Urinary bladder (tissue), 4 donors: ENCODE measurements around the gene DPF1. TPM values are rescaled to one million over a fixed set of nuclear protein-coding genes. Genes with fewer than 3 reads are reported as not detected.
"Not testable (repeated sequence)": the region's sequence is repeated elsewhere in the genome, so short reads cannot be mapped to it uniquely, and the experiment has no call there.

Experiments
- DNase-seq: peaks from one replicate; pipeline ENCODE4 v3.0.0-alpha.2; 2015; ENCODE audit errors: extremely low spot score
- H3K27ac ChIP-seq: one replicate; pipeline ENCODE4 v1.5.1; 2013; ENCODE audit warnings: low read depth, mild to moderate bottlenecking, moderate library complexity
- H3K36me3 ChIP-seq: one replicate; pipeline ENCODE4 v1.6.1; 2013; ENCODE audit warnings: mild to moderate bottlenecking, moderate library complexity; ENCODE audit not compliant: insufficient read depth
- H3K4me1 ChIP-seq: one replicate; pipeline ENCODE4 v1.6.1; 2013; ENCODE audit warnings: mild to moderate bottlenecking, moderate library complexity; ENCODE audit not compliant: insufficient read depth
- H3K4me3 ChIP-seq: one replicate; pipeline ENCODE4 v1.5.1; 2013; ENCODE audit warnings: low read depth, low read length
- WGBS: extraction: QIAGEN DNeasy Blood & Tissue Kit; methylation state at CpG from one replicate; pipeline ENCODE4 v1.1.7; 2013; 5-methylcytosine and 5-hydroxymethylcytosine counted together
- polyA plus RNA-seq: library from polyadenylated mRNA; stranded (reverse); fragments of 200-250 nt; gene quantifications from one replicate; pipeline ENCODE4 v1.2.3, GENCODE V29; 2013
- total RNA-seq: library from RNA; depleted of rRNA; stranded (reverse); fragments of >200 nt; gene quantifications from one replicate; pipeline ENCODE4 v1.2.3, GENCODE V29; 2014
- donor health status: healthy with polysubstance abuse.
- donor health status: healthy.

The DPF1 gene
- total and polyA plus RNA-seq, 2 donors: 0.24 to 1.1 TPM

DNA sequence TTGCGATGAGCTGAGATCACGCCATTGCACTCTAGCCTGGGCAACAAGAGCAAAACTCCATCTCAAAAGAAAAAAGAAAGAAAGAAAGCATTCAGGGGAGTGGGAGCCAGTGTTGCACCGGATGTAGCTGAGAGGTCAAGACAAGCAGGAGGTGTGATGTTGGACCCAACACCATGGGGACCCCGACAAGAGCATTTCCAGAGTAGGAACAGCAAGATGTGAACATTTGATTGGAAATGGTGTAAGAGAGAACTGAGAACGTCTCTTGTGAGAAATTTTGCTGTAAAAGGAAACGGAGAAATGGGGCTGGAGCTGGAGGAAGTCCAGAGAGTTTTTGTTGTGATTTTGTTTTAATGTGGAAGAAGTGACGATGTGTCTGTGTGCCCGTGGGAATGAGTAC lies 15.8 kb upstream of the DPF1 start:
- no peak overlapping the region for H3K4me3 ChIP-seq
- 56% methylated on average over 8 of the region's 8 CpGs for WGBS
- no peaks in the 10 kb centered on the region for H3K36me3 ChIP-seq
- no peak for DNase-seq
- no peaks in the 10 kb centered on the region for H3K4me1 ChIP-seq
- no peak overlapping the region for H3K27ac ChIP-seq

DNA sequence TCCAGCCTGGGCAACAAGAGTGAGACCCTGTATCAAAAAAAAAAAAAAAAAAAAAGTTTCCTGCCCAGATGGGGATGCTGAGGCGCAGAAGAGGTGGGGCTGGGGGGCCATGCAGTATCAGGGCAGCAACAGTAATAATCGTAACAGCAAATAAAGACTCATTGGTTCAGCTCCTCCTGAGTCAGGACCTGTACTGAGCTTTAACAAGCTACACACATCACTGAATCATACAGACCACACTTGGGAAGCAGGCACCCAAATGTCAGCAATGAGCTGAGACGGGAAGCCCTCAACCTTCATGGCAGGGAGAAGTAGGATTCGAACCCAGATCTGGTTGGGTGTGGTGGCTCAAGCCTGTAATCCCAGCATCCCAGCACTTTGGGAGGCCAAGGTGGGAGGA lies 10.6 kb upstream of the DPF1 start:
- WGBS: 79% methylated on average over 4 of the region's 4 CpGs
- no peak overlapping the region for H3K27ac ChIP-seq
- H3K36me3 ChIP-seq: no peaks in the 10 kb centered on the region
- no peak for DNase-seq
- H3K4me1 ChIP-seq: no peaks in the 10 kb centered on the region
- no peak overlapping the region for H3K4me3 ChIP-seq

DNA sequence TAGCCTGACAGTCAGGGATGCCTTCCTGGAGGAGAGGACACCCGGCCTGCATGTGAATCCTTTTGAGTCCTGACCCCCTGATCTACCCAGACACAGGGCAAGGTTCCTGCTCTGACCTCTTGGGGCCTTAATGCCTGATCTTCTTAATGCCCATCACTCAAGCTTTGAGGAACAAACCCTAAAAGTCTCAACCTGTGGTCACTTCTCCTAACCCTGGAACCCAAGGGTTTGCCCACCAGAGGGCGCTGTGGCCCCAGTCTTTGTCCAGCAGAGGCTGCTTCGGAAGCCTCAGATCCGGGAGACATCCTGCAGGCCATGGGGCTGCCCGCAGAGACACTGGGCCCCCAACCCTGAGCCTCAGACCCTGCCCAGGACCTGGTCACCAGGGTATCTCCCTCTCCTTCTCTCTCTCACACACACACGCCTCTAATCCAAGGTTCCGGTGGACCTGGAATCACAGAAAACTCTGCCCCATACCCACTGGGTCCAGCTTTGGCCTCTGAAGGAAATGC lies 9.8 kb upstream of the DPF1 start:
- Histone ChIP-seq H3K4me1 (peaks cover 2% of the 10 kb centered on the region), H3K4me3 (no peak overlapping the region), H3K36me3 (no peaks in the 10 kb centered on the region), H3K27ac (no peak overlapping the region)
- WGBS: 19% methylated on average over 7 of the region's 7 CpGs
- DNase-seq: no peak

DNA sequence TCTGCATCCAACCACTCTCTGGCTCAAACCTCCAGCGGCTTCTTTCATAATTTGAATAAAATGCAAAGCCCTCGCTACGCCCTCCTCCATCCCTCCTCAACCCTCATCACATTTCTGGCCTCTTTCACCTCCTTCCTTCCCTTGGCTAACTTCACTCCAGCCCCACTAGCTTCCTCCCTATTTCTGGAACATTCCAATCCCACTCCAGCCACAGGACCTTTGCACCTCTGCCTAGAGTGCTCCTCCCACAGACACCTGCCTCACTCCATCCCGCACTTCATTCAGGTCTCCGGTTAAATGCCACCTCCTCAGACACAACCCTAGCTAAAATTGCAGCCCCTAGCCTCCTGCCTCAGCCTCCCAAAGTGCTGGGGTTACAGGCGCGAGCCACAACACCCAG lies 7.9 kb upstream of the DPF1 start:
- WGBS: 92% methylated on average over 7 of the region's 7 CpGs
- H3K27ac ChIP-seq: no peak overlapping the region
- peaks cover 3% of the 10 kb centered on the region for H3K4me1 ChIP-seq
- no peaks in the 10 kb centered on the region for H3K36me3 ChIP-seq
- H3K4me3 ChIP-seq: no peak overlapping the region
- DNase-seq: no peak

DNA sequence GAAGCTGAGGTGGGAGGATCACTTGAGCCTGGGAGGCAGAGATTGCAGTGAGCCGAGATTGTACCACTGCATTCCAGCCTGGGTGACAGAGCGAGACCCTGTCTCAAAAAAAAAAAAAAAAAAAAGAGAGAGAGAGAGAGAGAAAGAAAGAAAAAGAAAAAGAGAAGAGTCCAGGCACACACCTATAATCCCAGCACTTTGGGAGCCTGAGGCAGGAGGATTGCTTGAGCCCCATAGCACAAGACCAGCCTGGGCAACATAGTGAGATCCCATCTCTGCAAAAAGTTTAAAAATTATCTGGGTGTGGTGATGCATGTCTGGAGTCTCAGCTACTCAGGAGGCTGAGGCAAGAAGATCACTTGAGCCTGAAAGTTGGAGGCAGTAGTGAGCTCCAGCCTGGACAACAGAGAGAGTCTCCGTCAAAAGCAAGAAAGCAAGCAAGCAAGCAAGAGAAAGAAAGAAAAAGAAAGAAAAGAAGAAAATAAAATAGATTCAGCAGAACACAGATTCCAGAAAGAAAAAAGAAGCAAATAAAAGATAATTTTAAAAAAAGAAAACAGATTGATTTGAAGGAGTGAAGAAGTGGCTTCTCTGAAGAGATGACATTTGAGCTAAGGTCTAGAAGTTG lies 6.6 kb upstream of the DPF1 start:
- not testable (repeated sequence) for H3K27ac ChIP-seq, H3K4me3 ChIP-seq, DNase-seq, H3K36me3 ChIP-seq, H3K4me1 ChIP-seq
- 76% methylated on average over 3 of the region's 3 CpGs for WGBS

DNA sequence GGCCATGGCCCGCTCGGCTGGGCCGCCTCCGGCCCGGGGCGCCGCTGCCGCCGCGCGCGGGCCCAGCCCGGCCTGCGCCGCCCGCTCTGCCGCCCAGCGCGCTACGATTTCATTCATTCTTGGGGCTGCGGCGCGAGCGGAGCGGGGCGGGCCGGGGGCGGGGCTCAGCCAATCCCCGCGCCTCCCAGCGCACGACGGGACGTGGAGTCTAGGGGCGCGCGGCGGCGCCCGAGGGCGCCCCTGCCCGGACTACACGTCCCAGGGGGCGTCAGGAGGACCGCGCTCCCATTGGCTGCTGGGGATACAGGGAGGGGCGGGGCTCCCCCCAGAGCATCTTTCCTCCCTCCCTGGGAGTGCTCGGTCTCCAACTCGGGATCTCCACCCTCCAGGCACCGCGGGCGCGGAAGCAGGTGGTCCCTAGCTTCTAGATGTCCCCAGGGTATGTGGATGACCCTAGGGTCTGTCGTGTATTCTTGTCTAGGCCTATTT lies 5.6 kb upstream of the DPF1 start:
- Histone ChIP-seq H3K4me3 (peak overlapping the region; percentile 16), H3K27ac (no peak overlapping the region), H3K4me1 (peaks cover 3% of the 10 kb centered on the region), H3K36me3 (no peaks in the 10 kb centered on the region)
- WGBS: under 1% methylated on average over 53 of the region's 54 CpGs
- DNase-seq: no peak

DNA sequence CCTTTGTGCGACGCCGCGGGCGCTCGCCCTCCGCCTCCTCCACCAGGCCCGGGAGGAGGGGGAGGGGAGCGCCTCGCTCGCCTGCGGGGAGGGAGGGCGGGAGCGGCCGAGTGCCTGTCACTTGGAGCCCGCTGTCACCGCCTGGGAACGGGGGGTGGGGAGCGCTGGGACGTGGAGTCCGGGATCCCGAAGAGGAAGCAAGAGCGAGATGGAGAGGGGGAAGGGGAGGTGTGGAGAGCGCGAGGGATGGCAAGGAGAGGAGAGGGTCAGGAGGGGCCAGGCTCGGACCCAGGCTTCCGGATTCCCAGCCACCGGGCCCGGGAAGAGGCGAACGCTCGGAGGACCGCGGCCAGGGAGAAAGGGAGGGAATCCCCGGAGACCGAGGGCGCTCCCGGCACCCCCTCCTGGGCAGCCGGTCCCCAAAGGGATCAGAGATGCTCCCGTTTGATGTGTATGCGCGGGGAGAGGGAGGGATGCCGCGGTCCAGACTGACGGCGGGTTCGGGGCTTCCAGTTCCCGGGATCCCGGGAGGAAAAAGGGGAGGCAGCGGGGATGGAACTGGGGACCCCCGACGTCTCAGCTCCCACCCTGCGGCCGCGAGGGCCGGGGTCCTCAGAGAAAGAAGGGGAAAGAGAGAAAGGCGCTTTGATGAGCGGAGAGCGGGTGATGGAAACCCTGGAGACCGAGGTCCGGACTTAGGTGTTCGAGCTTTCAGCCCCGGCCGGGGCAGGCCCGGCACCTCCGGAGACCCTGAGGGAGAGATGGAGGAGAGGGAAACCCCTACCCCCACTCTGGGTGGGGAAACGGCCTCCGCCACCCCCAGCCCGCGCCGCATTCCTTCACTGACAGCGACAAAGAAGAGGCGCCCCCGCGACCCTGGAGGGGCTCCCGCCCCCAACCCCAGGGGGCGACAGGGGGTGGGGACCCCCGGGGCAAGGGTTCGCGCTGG lies 4.7 kb upstream of the DPF1 start:
- Histone ChIP-seq H3K36me3 (no peaks in the 10 kb centered on the region), H3K27ac (no peak overlapping the region), H3K4me1 (peaks cover 3% of the 10 kb centered on the region), H3K4me3 (peak overlapping the region; percentile 16)
- DNase-seq: no peak
- under 1% methylated on average over 80 of the region's 80 CpGs for WGBS

DNA sequence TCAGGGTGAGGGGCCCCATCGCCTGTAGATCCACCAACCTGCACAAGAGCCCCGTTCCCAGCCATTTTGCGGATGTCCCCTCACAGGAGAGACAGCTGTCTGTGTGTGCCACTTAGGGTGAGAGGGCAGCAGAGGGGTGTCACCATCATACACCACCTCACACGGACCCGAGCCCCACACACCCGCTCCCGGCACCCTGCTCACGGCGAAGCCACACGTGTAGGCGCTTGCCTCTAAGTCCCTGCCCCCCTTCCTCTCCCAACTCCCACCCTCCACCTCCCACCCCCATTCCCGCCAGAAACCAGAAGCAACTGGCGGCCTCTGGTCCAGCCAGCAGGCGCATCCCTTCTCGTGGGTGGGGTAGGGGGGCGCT lies 4.0 kb upstream of the DPF1 start:
- Histone ChIP-seq H3K4me3 (peak overlapping the region; percentile 6), H3K27ac (no peak overlapping the region), H3K4me1 (peaks cover 3% of the 10 kb centered on the region), H3K36me3 (no peaks in the 10 kb centered on the region)
- WGBS: 19% methylated on average over 16 of the region's 16 CpGs
- DNase-seq: no peak

DNA sequence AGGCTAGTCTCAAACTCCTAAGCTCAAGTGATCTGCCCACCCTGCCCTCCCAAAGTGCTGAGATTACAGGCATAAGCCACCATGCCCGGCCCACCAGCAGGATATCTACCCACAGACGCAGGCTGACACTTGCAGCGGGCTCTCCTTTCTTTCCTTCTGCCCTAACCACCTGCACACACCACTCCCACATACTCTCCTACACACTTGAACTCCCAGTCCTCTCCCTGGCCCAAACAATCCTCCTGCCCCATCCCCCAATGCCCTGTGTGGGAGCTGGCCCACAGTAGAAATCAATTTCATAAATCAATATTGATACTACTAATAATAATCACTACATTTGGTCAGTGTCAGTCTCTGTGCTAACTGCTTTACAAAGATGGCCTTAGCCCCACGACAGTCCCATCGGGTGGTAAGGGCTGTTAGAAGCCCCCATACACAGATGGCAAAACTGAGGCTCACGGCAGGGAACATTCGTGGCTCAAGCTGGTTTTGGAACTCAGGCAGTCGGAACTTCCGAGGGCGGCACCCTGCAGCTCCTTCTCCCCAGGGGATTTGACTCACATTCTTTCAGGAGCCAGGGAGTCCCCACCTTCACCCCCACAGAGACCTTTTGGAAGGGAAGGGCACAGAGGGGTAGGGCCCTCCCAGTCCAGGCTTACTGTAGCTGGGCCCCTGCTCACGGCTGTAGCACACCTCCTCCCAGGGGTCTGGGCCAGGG lies 3.4 kb upstream of the DPF1 start:
- 73% methylated on average over 11 of the region's 11 CpGs for WGBS

DNA sequence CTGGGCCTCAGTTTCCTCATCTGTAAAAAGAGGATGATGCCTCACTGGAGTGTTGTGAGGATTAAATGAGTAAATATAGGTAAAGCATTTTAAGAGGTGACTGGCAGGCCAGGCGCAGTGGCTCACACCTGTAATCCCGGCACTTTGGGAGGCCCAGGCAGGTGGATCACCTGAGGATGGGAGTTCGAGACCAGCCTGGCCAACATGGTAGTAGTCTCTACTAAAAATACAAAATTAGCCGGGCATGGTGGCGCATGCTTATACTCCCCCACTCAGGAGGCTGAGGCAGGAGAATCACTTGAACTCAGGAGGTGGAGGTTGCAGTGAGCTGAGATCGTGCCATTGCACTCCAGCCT lies 819 bp upstream of the DPF1 start:
- H3K36me3 ChIP-seq, DNase-seq, H3K4me3 ChIP-seq, H3K27ac ChIP-seq, H3K4me1 ChIP-seq: not testable (repeated sequence)
- 94% methylated on average over 6 of the region's 6 CpGs for WGBS

More for the DNA sequence above, 3.4 kb upstream of the DPF1 start:
- H3K4me1 ChIP-seq: peaks cover 3% of the 10 kb centered on the region
- H3K36me3 ChIP-seq: no peaks in the 10 kb centered on the region
- no peak overlapping the region for H3K27ac ChIP-seq
- H3K4me3 ChIP-seq: no peak overlapping the region
- no peak for DNase-seq

DNA sequence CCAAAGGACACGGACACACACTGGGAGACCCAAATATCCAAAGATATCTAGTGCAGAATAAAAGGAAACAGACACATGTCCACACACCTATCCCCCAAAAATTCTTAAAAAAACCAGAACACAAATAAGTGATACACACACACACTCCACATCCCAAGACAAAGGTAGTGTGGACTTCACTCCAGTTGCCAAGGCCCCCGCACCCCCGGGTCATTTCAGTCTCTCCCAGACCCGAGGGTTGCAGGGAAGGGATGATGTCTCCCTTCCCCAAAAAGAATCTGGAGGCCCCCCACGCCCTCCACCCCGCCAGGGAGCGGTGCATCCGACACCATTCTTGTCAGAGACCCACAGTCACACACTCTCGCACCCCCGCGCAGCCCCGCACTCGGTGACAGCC lies 407 bp downstream of the DPF1 start:
- Histone ChIP-seq H3K4me1 (no peaks in the 10 kb centered on the region), H3K27ac (no peak overlapping the region), H3K4me3 (peak overlapping the region; percentile 34), H3K36me3 (no peaks in the 10 kb centered on the region)
- DNase-seq: no peak
- 11% methylated on average over 13 of the region's 13 CpGs for WGBS

DNA sequence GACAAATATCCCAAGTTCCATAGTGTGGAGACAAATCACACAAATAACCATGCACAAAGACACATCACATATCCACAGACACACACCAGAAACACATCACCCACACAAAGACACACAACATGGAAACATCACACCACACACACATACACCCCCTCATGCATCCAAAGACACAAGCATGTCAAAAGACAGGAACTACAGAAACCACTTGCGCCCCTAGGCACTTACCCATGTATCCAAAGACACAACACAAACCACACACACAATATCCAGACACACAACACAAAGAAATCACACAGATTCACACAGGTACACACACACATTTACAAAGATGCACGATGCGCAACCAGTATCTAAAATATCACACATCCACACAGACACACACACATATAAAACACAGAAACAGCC lies 901 bp downstream of the DPF1 start:
- Histone ChIP-seq H3K4me1 (no peaks in the 10 kb centered on the region), H3K36me3 (no peaks in the 10 kb centered on the region), H3K4me3 (no peak overlapping the region), H3K27ac (no peak overlapping the region)
- DNase-seq: no peak
- WGBS: 97% methylated on average over 3 of the region's 3 CpGs

DNA sequence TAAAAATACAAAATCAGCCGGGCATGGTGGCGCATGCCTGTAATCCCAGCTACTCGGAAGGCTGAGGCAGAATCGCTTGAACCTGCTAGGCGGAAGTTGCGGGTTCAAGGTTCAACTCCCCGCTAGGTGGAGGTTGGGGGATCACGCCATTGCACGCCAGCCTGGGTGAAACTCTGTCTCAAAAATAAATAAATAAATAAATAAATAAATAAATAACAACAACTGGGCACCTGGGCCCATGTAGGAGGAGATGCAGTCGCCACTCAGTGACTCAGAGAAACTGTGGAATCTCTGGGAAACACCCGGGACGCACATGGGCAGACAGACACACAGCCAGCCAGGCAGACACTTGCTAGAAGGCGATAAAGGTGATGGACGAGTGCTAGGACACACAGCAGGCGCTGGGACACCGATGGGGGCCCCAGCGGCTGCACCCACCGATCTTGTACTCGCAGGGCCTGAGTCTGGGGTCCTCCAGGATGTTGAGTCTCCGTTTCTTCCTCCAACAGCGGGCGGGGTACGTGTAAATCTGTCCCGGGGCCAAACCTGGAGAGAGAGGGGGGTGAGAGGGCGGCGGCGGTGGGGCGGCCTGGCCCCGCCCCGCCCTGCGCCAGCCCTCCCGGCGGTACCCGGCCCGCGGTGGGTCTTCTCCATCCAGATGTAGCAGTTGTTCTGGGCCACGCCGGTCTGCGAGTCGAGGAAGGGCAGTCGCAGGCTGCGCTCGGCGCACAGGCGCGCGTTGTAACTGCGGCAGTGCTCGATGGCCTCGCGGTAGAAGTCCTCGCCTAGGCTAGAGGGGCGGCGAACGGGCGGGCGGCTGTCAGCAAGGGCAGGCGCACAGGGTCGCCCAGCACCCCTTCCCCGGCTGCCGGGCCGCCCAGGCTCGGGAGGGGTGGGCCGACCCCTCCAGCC lies 1.8 kb downstream of the DPF1 start:
- Histone ChIP-seq H3K27ac (no peak overlapping the region), H3K36me3 (no peaks in the 10 kb centered on the region), H3K4me3 (no peak overlapping the region), H3K4me1 (no peaks in the 10 kb centered on the region)
- 60% methylated on average over 64 of the region's 64 CpGs for WGBS
- no peak for DNase-seq
